HG02938 (cell line): Measurements from ENCODE around the gene PDE8B.
"Not testable (repeated sequence)": the region's sequence is repeated elsewhere in the genome, so short reads cannot be mapped to it uniquely, and the experiment has no call there.

Experiments used
- ATAC-seq: cut with Tn5 transposase; IDR thresholded peaks from one replicate; pipeline ENCODE4 v1.9.1; 2021; ENCODE audit warnings: mild to moderate bottlenecking, moderate library complexity; ENCODE audit not compliant: unreplicated experiment

The PDE8B gene

DNA sequence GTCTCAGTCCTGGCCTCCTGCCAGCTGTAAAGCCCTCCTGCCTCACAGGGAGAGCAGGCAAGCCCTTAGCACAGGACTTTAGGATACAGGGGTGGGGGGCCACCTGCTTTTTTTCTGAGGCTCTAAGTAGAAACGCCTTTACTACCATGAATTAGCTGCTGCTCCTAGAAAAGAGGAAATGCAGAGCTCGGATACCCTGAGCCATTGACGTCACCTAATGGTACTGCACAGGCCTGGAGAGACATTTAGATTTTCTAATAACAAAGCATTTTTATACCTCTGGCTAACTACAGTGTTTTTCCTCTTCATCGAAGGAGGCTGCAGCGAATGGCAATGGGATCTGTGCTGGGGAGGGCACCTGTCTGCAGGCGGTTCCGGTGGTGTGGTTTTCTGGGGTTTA is 144.6 kb downstream of the PDE8B start:
- ATAC-seq = no peak

DNA sequence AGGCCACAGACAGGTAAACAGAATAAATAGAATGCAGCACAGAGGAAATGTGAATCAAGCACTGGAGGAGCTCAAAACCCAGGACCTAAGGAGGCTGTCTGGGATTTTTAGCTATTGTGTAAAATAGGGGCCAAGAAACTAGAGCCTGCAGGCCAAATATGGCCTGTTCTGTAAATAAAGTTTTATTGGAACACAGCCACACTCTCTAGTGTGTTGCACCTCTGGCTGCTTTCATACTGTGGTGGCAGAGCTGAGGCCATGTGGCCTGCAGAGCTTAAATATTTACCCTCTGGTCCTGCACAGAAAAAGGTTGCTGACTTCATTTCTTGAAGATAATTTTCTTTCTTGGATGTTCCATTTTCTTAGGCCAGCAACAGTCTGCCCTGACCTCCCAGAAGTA is 145.3 kb downstream of the PDE8B start:
- no peak for ATAC-seq

DNA sequence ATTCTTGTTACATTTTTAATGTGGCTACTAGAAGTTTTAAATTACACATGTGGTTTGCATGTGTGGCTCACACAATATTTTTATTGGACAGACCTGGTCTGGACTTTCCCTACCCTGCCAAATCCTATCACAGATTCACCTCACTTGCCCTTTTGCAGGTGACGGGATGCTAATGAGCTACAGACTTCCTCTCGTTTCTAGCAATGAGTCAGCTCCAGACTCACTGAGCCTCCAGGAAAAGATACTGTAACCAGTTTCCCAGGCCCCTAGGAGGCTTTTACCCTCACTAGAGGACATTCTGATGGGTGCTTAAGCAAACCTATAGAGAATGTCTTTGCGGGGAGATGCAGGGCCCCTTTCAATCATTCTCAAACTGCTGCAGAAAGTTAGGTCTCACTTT is 146.3 kb downstream of the PDE8B start:
- peak; percentile 96 for ATAC-seq

DNA sequence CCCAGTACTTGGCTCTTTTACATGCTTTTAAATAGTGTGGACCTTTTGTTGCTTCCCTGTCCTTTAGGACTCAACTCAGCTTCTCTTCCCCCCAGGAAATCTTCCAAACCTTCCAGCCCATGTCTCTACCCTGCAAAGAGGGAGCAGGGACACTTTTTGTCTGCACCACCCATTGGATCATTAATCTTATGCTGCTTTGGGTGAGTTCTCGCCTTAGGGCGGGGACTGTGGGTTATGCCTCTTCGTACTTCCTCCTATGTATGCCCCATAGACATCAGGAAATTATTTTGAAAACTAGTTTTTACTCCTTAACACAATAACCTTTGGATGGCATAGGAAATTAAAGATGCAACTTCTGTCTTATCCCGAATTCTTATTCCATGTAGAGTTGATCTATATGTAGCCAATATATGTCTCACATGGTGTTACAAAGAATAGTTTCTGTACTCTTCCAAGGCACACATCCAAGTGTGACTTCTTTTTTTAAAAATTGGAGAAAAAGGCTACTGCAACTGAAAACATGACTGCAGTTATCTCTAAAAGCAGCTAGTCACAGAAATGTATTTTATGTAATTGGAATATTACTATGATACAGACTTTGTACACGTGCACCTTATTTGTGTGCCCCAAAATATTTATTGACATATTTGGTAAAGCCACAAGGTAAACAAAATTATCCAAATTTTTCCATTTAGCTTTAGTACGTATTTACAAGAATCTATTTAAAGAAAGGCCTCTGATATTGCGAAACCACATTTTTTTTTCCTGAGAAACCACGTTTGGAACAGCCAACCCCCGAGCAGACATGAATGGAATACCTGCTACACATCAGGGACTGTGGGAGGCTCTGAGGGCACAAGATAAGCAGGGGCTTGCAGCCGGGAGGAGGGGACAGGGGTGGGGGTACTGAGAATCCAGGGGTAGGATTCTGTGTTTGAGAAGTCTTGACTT is 148.1 kb downstream of the PDE8B start:
- ATAC-seq = no peak

DNA sequence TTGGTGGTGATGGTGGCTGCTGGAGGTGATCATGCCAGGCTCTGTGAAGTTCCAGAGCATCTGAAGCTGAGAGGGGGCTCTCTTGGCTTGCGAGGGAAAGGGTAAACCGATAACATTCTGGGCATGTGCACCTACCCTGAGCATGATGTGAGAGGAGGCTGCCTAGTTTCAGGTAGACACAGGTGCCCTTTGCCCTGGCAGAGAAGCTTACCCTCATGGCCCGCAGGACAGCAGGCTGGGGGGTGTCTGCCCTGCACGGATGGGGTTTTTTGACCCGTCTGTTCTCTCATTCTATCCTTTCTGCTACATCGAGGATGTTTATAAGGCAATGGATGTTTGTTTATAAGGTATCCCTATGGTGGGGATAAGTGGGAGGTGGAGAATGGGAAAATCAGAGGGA is 148.8 kb downstream of the PDE8B start:
- ATAC-seq = no peak

DNA sequence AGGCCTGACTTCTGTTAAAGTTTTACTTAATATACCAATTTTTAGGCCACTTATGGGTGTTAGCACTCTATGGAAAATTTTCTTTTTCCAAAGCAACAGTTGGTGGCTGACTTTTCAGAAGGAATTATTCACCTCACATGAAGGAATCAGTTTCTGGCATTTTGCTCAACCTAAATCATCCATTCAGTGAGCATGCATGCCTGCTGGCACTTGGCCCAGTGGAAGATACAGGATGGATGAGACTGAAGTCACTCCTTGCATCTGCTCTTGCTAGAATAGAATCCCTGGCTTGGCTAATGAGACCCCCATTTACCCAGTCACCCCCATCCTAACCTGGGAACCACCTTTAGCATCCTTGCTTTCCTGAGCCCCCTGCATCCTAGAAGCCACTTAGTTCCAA is 149.9 kb downstream of the PDE8B start:
- no peak for ATAC-seq

DNA sequence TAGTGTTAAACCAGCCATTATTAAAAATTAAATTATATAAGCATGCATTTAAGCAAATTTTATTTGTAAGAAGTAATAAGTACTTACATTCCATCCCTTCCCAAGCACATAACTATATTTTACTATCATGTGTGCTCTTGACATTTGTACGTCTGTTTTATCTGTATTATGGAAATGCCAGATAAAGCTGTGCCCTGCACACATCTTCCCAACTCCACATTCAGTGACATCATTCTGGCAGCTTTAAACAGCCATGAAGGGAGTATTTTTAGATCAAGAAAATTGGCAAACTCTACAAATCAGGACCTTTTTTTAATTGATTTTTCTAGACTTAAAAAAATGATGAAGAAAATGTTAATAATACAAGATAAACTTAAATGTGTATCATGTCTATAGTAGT is 150.5 kb downstream of the PDE8B start:
- no peak for ATAC-seq

DNA sequence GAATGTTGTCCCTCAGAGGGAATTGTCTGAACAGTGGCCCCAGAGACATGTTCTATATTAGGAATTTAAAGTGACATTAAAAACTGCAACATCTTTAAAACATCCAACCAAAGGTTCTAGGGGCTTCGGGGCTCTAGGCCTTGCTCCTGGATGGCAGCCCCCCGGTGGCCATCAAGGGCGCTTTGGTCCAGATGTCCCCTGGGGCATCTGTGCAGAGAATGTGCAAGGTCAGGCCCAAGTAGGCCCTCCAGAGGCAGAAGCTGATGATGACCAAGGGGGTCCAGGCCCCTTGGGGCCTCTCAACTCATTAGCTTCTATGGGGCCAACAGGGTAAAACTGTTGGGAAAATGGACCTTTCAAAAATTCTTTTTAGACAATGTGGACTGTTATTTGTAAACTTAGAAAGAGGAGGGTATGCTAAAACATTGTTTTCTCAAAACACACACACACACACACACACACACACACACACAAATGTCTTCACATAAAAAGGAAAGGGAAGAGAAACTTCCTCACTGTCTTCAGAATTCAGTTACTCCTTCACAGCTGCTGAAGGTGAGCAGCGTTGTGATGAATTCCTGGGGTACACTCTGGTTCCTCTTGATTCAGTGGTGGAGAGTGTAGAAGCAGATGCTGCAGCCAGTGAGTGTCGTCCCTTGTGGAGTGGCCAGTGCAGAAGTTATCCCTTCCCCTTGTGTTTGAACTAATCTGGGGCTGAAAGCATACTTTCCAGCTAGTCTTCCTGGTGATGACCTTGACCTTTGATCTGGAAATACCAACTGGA is 156.4 kb downstream of the PDE8B start:
- no peak for ATAC-seq

DNA sequence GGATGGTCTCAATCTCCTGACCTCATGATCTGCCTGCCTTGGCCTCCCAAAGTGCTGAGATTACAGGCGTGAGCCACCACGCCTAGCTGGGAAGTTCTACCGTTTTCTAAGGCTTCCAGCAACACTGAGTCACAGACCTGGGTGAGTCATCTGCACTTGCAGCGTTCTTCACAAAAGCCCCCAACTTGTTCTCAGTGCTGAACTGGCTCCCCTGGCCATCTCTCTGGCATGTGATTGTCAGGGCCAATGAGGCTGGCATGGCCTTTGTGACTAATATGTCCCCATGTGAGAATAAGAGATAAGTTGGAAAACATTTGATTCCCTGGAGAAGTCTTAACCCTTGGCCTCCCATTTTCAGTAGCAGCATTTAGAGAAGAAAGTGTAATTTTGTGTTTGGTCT is 157.3 kb downstream of the PDE8B start:
- ATAC-seq = no peak

DNA sequence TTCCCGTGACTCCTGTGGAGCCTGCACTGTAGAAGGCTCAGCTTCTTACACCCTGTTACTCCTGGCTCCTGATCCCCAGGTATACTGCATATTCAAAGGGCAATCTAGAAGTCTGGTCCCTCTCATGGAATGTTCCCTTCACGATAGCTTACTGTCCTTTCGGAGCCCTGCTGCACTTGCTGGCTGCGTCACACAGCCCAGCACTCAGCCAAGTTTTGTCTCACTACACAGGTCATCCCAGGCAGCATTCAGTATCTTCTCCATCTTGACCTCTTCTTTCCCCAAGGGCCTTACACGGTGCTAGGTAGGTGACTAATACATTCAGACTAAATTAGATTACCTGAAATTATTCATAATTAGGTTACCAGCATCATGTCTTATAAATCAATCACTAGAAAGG is 157.9 kb downstream of the PDE8B start:
- no peak for ATAC-seq

DNA sequence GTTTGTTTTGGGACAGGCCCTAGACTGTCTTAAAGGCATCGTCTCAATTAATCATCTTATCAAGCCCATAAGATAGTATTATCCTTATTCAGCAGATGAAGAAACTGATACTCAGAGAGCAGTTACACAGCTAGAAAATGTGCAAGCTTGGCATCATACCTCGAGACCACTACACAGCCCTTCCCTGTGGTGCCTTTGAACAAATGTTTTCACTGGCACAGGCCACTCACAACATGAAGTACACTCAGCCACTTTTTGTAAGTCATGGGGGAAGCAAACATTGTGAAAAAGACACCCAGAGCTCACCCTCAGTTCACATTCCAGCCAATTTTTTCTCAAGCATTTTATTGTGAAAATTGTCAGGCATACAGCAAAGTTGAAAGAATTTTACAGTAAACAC is 159.1 kb downstream of the PDE8B start:
- no peak for ATAC-seq

DNA sequence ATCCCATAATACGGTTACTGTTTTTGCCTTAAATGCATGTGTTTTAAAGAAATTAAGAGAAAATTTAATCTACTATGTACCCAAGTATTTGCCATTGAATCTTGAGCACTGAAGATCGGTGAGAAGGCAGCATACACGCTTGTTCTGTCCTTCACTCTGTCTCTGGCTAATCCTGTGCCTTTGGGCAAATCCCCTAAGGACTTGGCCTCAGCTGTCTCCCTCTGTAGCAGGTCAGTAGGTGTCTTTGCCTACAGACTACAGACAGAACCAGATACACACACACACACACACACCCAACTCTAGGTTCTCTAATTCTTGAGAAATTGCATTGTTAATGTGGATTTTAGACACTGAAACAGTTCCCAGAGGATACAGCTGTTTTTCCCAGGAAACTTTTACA is 164.2 kb downstream of the PDE8B start:
- ATAC-seq = no peak

DNA sequence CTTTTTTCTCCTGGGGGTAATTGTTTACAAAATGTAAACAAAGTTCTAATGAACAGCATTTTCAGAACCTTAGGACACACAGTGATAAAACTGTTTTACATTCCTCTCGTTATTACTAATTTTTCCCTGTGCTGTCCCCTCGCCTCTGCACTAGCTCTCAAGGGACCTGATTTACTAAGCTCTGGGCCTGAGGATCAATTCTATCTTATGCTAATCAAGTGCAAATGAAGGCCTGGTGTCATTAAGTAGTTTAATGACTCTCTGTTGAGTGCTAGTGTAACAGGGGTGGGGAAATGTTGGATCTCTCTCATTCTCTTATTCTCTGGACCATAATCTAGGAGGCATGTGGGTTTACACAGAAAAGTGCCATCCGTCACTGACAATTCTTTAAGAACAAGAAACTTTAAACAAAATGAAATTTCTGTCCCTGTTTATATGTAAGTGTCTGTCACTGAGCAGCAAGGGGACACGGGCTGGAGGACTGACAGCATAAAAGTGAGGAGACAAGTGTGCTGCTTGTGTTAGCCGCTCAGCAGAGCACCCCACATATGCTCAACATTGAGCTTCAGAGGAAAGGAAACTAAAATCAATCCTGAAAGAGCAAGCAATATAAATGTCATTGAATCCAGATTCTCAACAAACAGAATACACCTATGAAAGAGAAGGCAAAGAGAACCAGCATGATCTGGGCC is 166.3 kb downstream of the PDE8B start:
- ATAC-seq = no peak

DNA sequence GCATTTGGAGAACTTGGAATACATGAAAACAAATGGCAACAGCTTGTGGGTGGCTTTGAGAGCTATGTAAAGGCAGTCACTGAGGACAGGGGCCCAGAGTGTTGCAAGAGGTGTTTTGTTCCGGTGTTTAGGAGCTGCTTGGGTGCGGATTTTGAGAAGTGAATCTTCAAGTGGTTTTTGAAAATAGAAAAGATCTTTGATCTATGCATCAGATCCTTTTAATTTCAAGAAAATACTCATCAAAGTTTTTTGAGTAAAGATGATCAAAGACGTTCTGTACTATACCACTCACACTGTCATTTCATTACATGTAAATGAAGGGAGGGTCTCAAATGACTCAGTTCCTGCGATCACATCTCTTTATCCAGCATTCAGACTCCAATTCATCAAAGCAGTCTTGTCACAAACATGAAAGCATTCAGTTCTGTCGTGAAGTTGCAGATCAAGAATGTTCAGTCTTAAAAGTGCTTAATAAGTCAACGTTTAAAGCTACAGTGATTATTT is 169.1 kb downstream of the PDE8B start:
- peak; percentile 86 for ATAC-seq

DNA sequence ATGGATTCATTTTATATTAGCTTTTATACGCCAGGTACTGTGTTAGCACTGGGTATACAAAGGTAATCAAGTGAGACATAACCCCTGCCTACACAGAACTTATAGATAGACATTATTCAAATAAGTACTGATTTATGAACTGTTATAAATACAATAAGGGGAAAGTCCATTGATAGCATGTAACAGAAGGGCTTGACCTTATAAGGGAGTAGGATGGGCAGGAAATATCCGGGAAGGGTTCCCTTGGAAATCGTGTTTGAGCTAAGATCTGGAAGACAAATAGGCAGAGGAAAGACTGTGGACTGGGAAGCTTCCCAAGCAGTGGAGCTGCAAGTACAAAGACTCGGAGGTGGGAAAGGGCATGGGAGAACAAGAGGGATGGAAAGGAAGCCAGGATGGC is 170.2 kb downstream of the PDE8B start:
- no peak for ATAC-seq

DNA sequence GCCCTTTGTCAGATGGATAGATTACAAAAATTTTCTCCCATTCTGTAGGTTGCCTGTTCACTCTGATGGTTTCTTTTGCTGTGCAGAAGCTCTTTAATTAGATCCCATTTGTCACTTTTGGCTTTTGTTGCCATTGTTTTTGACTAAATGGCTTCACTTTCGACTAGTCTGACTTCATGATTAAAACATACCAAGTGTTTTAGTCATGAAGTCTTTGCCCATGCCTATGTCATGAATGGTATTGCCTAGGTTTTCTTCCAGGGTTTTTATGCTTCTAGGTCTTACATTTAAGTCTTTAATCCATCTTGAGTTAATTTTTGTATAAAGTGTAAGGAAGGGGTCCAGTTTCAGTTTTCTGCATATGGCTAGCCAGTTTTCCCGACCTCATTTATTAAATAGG is 172.9 kb downstream of the PDE8B start:
- ATAC-seq = not testable (repeated sequence)

DNA sequence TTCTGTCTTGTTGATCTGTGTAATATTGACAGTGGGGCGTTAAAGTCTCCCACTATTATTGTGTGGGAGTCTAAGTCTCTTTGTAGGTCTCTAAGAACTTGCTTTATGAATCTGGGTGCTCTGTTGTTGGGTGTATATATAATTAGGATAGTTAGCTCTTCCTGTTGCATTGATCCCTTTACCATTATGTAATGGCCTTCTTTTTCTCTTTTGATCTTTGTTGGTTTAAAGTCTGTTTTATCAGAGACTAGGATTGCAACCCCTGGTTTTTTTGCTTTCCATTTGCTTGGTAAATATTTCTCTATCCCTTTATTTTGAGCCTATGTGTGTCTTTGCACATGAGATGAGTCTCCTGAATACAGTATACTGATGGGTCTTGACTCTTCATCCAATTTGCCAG is 175.9 kb downstream of the PDE8B start:
- not testable (repeated sequence) for ATAC-seq

DNA sequence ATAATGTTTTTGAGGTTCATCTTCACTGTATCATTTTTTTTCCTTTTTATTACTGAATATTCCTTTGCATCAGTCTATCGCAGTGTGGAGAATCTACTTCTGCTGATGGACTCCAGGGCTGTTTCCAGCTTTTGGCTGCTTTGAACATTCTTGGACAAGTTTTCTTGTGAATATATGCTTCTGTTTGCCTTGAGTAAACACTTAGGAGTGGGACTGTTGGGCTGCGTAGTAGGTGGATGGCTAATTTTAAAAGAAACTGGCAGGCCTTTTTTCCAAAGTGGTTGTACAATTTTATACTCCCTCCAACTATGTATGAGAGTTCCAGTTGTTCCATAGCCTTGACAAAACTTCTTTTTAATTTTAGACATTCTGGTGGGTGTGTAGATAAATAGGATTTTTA is 179.3 kb downstream of the PDE8B start:
- no peak for ATAC-seq

DNA sequence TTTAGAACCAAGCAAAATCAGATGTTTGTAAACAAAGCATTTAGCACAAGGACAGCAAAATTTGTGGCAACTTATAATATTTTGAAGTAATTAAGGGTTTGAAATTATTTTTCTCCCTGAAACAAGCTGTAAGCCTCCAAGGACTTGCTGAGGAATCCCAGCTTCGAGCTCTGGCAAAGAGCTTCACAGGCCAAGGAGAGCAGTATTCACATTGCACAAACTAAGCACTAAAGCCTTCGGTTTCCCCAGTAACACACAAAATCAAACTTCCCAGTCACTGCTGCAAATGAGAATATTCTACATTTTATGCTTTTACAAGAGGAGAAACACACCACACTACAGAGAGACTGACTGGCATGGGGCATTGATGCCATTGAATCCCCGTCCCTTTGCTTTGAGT is 179.7 kb downstream of the PDE8B start:
- ATAC-seq = no peak

DNA sequence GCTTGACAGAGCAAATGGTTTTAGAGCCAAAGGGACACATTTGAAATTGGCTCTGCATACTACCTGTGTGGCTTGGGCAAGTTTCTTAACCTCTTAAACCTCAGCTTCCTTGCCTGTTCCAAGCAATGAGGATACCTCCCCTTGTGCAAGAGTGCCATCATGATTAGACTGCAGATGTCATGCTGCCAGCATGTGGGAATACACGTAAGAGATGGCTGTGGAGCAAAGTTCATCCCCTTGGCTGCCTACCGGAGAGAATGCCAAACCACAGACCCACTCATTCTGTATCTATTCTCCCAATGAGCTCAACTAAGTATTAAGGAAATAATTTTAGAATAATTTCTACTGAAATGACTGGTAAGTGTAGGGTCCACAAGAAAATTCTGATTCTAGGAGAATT is 180.3 kb downstream of the PDE8B start:
- no peak for ATAC-seq

DNA sequence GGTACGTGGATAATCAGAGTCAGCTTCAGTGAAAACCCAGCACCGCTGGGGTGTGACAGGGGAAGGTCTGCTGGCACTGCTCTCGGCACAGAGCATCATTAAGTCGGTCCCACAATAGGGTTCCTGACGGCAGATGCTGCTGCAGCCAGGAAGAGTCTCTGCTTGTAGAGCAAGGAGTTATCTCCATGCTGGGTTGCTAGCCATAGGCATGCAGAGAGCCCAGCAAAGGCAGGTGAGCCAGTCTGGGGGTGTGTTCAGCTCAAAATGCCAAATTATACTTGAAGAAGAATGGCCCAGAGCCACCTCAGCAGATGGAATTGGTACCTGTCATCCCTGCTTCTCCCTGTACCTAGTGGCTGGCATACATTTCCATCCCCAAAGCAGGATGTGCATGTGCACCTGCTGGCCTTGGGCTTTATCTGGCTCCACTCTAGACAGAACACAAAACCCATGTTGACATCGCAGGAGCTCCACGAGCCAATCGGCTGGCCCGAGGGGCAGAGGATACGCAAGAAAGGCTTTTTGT is 180.8 kb downstream of the PDE8B start:
- ATAC-seq = no peak
